Gastrocnemius medialis (tissue), 4 donors: Measurements from ENCODE around the gene ARHGEF7.

Source experiments
- CTCF ChIP-seq, 5 experiments: fragments of 450-650 bp in 3 of 5; fragments of 200-600 bp in 2 of 5; sonication (generic) in 2 of 5; IDR thresholded peaks in 4 of 5; conservative IDR thresholded peaks in 1 of 5; 1 replicate in 4 of 5; 2 replicates in 1 of 5; pipeline ENCODE4 v1.5.1; 2016 to 2019; ENCODE audit warnings: antibody characterized with exemption in 5 of 5, mild to moderate bottlenecking in 3 of 5, moderate library complexity in 3 of 5
- POLR2A ChIP-seq, 2 donors: fragments of 450-650 bp; IDR thresholded peaks; one replicate each; pipeline ENCODE4 v1.6.1; 2017; ENCODE audit warnings: antibody characterized with exemption in 2 of 2, mild to moderate bottlenecking in 2 of 2, moderate library complexity in 2 of 2

GRCh38 chr13:111117961-111118360 is 2.9 kb downstream of the ARHGEF7 start:
- TF ChIP-seq CTCF (IDR thresholded peaks at IDR 0.05 in 4 of 5, conservative IDR thresholded peaks at IDR 0.05 in 1 of 5) (no peak), POLR2A (IDR thresholded peaks at IDR 0.05) (no peak)
